ENCODE results near the gene MPPE1.

DNA sequence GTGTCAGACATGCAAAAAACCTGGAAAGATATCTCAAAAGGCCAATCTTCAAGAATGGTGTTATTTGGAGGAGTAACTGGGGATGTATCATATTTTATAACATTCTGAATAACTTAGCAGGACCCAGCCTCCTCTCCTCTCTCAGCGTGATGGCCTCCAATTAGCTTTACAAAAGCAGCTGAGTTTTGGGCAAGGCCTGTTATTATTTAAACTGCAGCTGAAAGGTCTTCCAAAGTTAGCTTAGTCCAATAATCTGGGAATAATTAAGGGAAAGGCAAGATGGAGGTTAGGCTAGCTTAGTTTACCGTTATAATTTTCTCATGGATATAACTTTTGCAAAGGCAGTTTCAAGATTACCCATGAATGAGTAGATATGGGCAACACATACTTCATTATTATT is 32.8 kb upstream of the MPPE1 start:
- TF ChIP-seq, protein P1, sequence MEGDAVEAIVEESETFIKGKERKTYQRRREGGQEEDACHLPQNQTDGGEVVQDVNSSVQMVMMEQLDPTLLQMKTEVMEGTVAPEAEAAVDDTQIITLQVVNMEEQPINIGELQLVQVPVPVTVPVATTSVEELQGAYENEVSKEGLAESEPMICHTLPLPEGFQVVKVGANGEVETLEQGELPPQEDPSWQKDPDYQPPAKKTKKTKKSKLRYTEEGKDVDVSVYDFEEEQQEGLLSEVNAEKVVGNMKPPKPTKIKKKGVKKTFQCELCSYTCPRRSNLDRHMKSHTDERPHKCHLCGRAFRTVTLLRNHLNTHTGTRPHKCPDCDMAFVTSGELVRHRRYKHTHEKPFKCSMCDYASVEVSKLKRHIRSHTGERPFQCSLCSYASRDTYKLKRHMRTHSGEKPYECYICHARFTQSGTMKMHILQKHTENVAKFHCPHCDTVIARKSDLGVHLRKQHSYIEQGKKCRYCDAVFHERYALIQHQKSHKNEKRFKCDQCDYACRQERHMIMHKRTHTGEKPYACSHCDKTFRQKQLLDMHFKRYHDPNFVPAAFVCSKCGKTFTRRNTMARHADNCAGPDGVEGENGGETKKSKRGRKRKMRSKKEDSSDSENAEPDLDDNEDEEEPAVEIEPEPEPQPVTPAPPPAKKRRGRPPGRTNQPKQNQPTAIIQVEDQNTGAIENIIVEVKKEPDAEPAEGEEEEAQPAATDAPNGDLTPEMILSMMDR (IDR thresholded peaks at IDR 0.05; ENCODE audit: low read depth, low read length): no peak
- TF ChIP-seq EZH2phosphoT487 (IDR thresholded peaks at IDR 0.05; ENCODE audit: low read depth): no peak

Measured in OCI-LY3 (cell line).